SK-N-SH treated with all-trans-retinoic acid at 6 μM for 48 hours (cell line): ENCODE data around the gene NTN3.

Experiments
- ATAC-seq: fragments of 200-7000 bp; cut with Tn5 transposase; 3 replicates; pipeline ENCODE4 v1.9.1; 2020; ENCODE audit warnings: mild to moderate bottlenecking, moderate library complexity
- ARNTL ChIP-seq: fragments of 450-650 bp; formaldehyde crosslinking; IDR thresholded peaks from 2 replicates; pipeline ENCODE4 v1.5.0; 2020; ENCODE audit warnings: low read depth, mild to moderate bottlenecking, moderate library complexity, borderline replicate concordance
- BACH2 ChIP-seq: fragments of 250-450 bp; sonication (Bioruptor Pico); IDR thresholded peaks from 2 replicates; pipeline ENCODE4 v1.9.0; 2021; ENCODE audit warnings: mild to moderate bottlenecking, borderline replicate concordance
- ESRRG ChIP-seq: fragments of 250-450 bp; sonication (Bioruptor Pico); IDR thresholded peaks from 2 replicates; pipeline ENCODE4 v1.6.1; 2021; ENCODE audit warnings: mild to moderate bottlenecking
- GLIS3 ChIP-seq: fragments of 250-450 bp; sonication (Bioruptor Pico); IDR thresholded peaks from 2 replicates; pipeline ENCODE4 v1.5.0; 2020; ENCODE audit warnings: mild to moderate bottlenecking, moderate library complexity
- OSR1 ChIP-seq: fragments of 250-450 bp; sonication (Bioruptor Pico); IDR thresholded peaks from 2 replicates; pipeline ENCODE4 v1.8.0; 2022; ENCODE audit warnings: moderate library complexity, mild to moderate bottlenecking, inconsistent platforms
- PPARA ChIP-seq: fragments of 250-450 bp; sonication (Bioruptor Pico); IDR thresholded peaks from 2 replicates; pipeline ENCODE4 v1.5.0; 2020; ENCODE audit warnings: mild to moderate bottlenecking, borderline replicate concordance
- RARB ChIP-seq: fragments of 250-450 bp; sonication (Bioruptor Pico); IDR thresholded peaks from 2 replicates; pipeline ENCODE4 v1.8.0; 2021; ENCODE audit warnings: mild to moderate bottlenecking, moderate library complexity
- TOX ChIP-seq: fragments of 250-450 bp; sonication (Bioruptor Pico); IDR thresholded peaks from 2 replicates; pipeline ENCODE4 v1.8.0; 2021; ENCODE audit warnings: mild to moderate bottlenecking, moderate library complexity, borderline replicate concordance
- ZC3H10 ChIP-seq: fragments of 250-450 bp; sonication (Bioruptor Pico); IDR thresholded peaks from 2 replicates; pipeline ENCODE4 v1.5.1; 2021; ENCODE audit warnings: mild to moderate bottlenecking, moderate library complexity
- ZFP3 ChIP-seq: fragments of 250-450 bp; sonication (Bioruptor Pico); IDR thresholded peaks from 2 replicates; pipeline ENCODE4 v1.5.0; 2020; ENCODE audit warnings: mild to moderate bottlenecking, moderate library complexity
- ZNF565 ChIP-seq: fragments of 450-650 bp; formaldehyde crosslinking; conservative IDR thresholded peaks from 2 replicates; pipeline ENCODE4 v1.5.0; 2020; ENCODE audit warnings: low read depth, mild to moderate bottlenecking, moderate library complexity
- ZNF8 ChIP-seq: fragments of 450-650 bp; formaldehyde crosslinking; IDR thresholded peaks from 2 replicates; pipeline ENCODE4 v1.5.0; 2020; ENCODE audit warnings: mild to moderate bottlenecking, moderate library complexity
- TF ChIP-seq, protein P1 (sequence below): fragments of 250-450 bp; sonication (Bioruptor Pico); IDR thresholded peaks from 2 replicates; pipeline ENCODE4 v1.5.1; 2020; ENCODE audit warnings: low read depth, mild to moderate bottlenecking, moderate library complexity
- TF ChIP-seq, protein P2 (sequence below): fragments of 250-450 bp; sonication (Bioruptor Pico); IDR thresholded peaks from 2 replicates; pipeline ENCODE4 v1.5.0; 2020; ENCODE audit warnings: mild to moderate bottlenecking, moderate library complexity
- TF ChIP-seq, protein P3 (sequence below): fragments of 250-450 bp; sonication (Bioruptor Pico); IDR thresholded peaks from 2 replicates; pipeline ENCODE4 v1.8.0; 2021; ENCODE audit warnings: low read depth, mild to moderate bottlenecking, moderate library complexity, borderline replicate concordance
- TF ChIP-seq, protein P4 (sequence below): fragments of 250-450 bp; sonication (Bioruptor Pico); IDR thresholded peaks from 2 replicates; pipeline ENCODE4 v1.8.0; 2020; ENCODE audit warnings: mild to moderate bottlenecking, moderate library complexity, borderline replicate concordance

Gene NTN3

DNA sequence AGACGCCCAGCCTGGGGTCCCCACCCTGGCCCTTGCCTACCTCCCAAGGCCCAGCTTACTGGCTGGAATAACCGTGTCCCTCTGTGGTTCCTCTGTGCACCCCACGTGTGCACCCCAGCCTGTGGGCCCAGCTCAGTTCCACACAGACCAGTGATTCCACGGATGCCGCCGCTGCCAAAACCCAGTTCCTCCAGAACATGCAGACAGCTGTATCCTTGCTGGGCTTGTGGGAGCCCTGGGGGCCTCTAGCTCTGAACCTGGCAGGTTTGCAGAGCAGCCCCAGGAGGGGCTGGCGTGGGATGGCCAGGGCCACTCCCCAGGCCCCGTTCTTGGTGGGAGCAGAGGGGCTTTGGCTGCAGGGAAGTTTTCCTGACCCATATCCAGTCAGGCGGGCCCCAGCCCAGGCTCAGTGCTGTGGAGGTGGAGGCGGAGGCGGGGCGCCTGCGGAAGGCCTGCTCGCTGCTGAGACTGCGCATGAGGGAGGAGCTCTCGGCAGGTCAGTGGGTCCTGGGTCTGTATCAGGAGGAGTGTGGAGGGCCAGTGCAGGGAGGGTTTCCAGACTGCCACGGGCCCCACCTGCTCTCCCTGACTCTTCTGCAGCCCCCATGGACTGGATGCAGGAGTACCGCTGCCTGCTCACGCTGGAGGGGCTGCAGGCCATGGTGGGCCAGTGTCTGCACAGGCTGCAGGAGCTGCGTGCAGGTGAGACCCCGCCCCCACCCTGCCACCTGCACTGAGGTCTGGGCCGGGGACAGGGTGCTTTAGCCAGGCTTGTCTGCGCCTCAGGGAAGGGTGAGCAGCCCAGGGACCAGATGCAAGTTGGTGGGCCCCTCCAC is 8.8 kb upstream of the NTN3 start:
- no peak for ATAC-seq
- TF ChIP-seq, protein P1, sequence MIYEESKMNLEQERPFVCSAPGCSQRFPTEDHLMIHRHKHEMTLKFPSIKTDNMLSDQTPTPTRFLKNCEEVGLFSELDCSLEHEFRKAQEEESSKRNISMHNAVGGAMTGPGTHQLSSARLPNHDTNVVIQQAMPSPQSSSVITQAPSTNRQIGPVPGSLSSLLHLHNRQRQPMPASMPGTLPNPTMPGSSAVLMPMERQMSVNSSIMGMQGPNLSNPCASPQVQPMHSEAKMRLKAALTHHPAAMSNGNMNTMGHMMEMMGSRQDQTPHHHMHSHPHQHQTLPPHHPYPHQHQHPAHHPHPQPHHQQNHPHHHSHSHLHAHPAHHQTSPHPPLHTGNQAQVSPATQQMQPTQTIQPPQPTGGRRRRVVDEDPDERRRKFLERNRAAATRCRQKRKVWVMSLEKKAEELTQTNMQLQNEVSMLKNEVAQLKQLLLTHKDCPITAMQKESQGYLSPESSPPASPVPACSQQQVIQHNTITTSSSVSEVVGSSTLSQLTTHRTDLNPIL (CRISPR knock-in tag) = no peak
- no peak for TF ChIP-seq ESRRG (CRISPR knock-in tag)
- no peak for TF ChIP-seq ARNTL (CRISPR knock-in tag)
- TF ChIP-seq ZNF565 (CRISPR knock-in tag) = no peak
- no peak for TF ChIP-seq RARB (CRISPR knock-in tag)
- TF ChIP-seq, protein P2, sequence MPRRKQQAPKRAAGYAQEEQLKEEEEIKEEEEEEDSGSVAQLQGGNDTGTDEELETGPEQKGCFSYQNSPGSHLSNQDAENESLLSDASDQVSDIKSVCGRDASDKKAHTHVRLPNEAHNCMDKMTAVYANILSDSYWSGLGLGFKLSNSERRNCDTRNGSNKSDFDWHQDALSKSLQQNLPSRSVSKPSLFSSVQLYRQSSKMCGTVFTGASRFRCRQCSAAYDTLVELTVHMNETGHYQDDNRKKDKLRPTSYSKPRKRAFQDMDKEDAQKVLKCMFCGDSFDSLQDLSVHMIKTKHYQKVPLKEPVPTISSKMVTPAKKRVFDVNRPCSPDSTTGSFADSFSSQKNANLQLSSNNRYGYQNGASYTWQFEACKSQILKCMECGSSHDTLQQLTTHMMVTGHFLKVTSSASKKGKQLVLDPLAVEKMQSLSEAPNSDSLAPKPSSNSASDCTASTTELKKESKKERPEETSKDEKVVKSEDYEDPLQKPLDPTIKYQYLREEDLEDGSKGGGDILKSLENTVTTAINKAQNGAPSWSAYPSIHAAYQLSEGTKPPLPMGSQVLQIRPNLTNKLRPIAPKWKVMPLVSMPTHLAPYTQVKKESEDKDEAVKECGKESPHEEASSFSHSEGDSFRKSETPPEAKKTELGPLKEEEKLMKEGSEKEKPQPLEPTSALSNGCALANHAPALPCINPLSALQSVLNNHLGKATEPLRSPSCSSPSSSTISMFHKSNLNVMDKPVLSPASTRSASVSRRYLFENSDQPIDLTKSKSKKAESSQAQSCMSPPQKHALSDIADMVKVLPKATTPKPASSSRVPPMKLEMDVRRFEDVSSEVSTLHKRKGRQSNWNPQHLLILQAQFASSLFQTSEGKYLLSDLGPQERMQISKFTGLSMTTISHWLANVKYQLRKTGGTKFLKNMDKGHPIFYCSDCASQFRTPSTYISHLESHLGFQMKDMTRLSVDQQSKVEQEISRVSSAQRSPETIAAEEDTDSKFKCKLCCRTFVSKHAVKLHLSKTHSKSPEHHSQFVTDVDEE = no peak
- no peak for TF ChIP-seq GLIS3 (CRISPR knock-in tag)
- no peak for TF ChIP-seq ZNF8 (CRISPR knock-in tag)
- no peak for TF ChIP-seq ZFP3 (CRISPR knock-in tag)

DNA sequence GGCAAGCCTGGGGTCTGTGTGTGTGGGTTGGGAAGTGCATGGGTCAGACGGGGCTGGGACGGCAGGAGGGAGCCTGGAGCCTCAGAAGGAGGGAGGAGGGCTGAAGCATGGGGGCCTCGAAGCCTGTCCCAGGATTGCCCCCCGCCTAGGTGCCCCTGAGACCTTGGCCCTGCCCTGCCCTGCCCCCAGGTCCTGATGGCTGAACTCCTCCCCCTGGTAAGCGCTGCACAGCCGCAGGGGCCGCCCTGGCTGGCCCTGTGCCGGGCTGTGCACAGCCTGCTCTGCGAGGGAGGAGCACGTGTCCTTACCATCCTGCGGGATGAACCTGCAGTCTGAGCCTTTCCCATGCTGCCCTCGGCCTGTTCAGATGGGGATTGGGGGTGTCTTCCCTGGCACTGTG is 6.8 kb upstream of the NTN3 start:
- TF ChIP-seq OSR1 (CRISPR knock-in tag) (no peak), ZC3H10 (no peak), BACH2 (CRISPR knock-in tag) (no peak), GLIS3 (CRISPR knock-in tag) (no peak), ESRRG (CRISPR knock-in tag) (no peak), PPARA (CRISPR knock-in tag) (no peak), ZNF565 (CRISPR knock-in tag) (no peak), TOX (no peak)
- TF ChIP-seq, protein P3, sequence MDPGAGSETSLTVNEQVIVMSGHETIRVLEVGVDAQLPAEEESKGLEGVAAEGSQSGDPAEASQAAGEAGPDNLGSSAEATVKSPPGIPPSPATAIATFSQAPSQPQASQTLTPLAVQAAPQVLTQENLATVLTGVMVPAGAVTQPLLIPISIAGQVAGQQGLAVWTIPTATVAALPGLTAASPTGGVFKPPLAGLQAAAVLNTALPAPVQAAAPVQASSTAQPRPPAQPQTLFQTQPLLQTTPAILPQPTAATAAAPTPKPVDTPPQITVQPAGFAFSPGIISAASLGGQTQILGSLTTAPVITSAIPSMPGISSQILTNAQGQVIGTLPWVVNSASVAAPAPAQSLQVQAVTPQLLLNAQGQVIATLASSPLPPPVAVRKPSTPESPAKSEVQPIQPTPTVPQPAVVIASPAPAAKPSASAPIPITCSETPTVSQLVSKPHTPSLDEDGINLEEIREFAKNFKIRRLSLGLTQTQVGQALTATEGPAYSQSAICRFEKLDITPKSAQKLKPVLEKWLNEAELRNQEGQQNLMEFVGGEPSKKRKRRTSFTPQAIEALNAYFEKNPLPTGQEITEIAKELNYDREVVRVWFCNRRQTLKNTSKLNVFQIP (CRISPR knock-in tag) = no peak
- TF ChIP-seq, protein P2 = no peak
- TF ChIP-seq, protein P1 (CRISPR knock-in tag) = no peak
- TF ChIP-seq, protein P4, sequence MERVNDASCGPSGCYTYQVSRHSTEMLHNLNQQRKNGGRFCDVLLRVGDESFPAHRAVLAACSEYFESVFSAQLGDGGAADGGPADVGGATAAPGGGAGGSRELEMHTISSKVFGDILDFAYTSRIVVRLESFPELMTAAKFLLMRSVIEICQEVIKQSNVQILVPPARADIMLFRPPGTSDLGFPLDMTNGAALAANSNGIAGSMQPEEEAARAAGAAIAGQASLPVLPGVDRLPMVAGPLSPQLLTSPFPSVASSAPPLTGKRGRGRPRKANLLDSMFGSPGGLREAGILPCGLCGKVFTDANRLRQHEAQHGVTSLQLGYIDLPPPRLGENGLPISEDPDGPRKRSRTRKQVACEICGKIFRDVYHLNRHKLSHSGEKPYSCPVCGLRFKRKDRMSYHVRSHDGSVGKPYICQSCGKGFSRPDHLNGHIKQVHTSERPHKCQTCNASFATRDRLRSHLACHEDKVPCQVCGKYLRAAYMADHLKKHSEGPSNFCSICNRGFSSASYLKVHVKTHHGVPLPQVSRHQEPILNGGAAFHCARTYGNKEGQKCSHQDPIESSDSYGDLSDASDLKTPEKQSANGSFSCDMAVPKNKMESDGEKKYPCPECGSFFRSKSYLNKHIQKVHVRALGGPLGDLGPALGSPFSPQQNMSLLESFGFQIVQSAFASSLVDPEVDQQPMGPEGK = no peak
- no peak for ATAC-seq
